GM10248 (cell line): Measurements from ENCODE around the gene ESAM.

Experiments
- CTCF ChIA-PET: fragments of 300-600 bp; sonication (Branson Sonifier 250); formaldehyde crosslinking; extraction: SDS; loops from one replicate; lab custom pipeline; 2021; ENCODE audit warnings: antibody characterized with exemption; lab: Yijun Ruan, JAX
- POLR2A ChIA-PET: fragments of 350-650 bp; sonication (Branson Sonifier 250); formaldehyde crosslinking; extraction: SDS; loops from one replicate; lab custom pipeline; 2020; ENCODE audit warnings: antibody characterized with exemption; lab: Yijun Ruan, JAX
- DNase-seq: peaks from one replicate; pipeline ENCODE4 v3.0.0; 2012; ENCODE audit errors: extremely low spot score
- CTCF ChIP-seq: IDR thresholded peaks from 2 replicates; pipeline ENCODE4 v1.5.1; 2012; ENCODE audit warnings: mild to moderate bottlenecking, low read depth; ENCODE audit errors: extremely low read depth, missing control alignments, control extremely low read depth

Gene ESAM

GRCh38 chr11:124745835-124746620, 16.1 kb downstream of the ESAM start:
- POLR2A ChIA-PET: no interaction called here
- DNase-seq: peak; percentile 64
- CTCF ChIA-PET: interaction anchor here (0.8 to 17.5 kb wide), 31 partner anchors 9 to 396 kb away, joined by 3 to 183 read pairs (median 5); partner anchors contain the start of gene ESAM
- TF ChIP-seq CTCF: peak; percentile 63

- CTCF ChIA-PET: interaction anchor here (0.6 to 17.5 kb wide), 16 partner anchors 8 to 91 kb away, joined by 3 to 183 read pairs (median 6); partner anchors contain the start of gene ESAM
- POLR2A ChIA-PET: no interaction called here
- no peak for TF ChIP-seq CTCF
- DNase-seq: no peak
Measured at GRCh38 chr11:124745270-124745834, 16.7 kb downstream of the ESAM start.

- POLR2A ChIA-PET: no interaction called here
- DNase-seq: no peak
- TF ChIP-seq CTCF: no peak
- CTCF ChIA-PET: interaction anchor here (0.7 to 17.5 kb wide), 6 partner anchors 15 to 123 kb away, joined by 3 to 183 read pairs (median 4); partner anchors contain the start of genes ESAM and ROBO3
Measured at GRCh38 chr11:124743050-124743449, 19.0 kb downstream of the ESAM start.

GRCh38 chr11:124742555-124742954, 19.5 kb downstream of the ESAM start:
- TF ChIP-seq CTCF: no peak
- ChIA-PET CTCF (interaction anchor here (1.0 to 17.5 kb wide), 5 partner anchors 16 to 123 kb away, joined by 3 to 183 read pairs (median 4); partner anchors contain the start of genes ESAM and ROBO3), POLR2A (no interaction called here)
- DNase-seq: no peak

- ChIA-PET POLR2A (no interaction called here), CTCF (interaction anchor here (0.9 to 17.5 kb wide), 6 partner anchors 10 to 69 kb away, joined by 3 to 183 read pairs (median 4); partner anchors contain the start of gene ESAM)
- TF ChIP-seq CTCF: peak; percentile 43
- DNase-seq: peak; percentile 65
Measured at GRCh38 chr11:124740277-124740882, 21.7 kb downstream of the ESAM start.
